Adrenal gland (tissue), 5 donors: ENCODE measurements around the gene GON4L.

Experiments used
- CTCF ChIP-seq, 6 experiments: fragments of 450-650 bp in 4 of 6; fragments of 200-600 bp in 2 of 6; sonication (generic) in 1 of 6; IDR thresholded peaks; 1 replicate in 5 of 6; 2 replicates in 1 of 6; pipeline versions ENCODE4 v1.5.1 to v1.8.0; 2016 to 2021; ENCODE audit warnings: antibody characterized with exemption in 6 of 6, mild to moderate bottlenecking in 2 of 6, moderate library complexity in 1 of 6
- POLR2A ChIP-seq, 2 donors: fragments of 450-650 bp; IDR thresholded peaks; one replicate each; pipeline ENCODE4 v1.6.1; 2017; ENCODE audit warnings: antibody characterized with exemption in 2 of 2, mild to moderate bottlenecking in 2 of 2, moderate library complexity in 1 of 2
- donor health status: DM: no; HTN: no; CAD: no.

- no peak for TF ChIP-seq POLR2A (IDR thresholded peaks at IDR 0.05)
- TF ChIP-seq CTCF (IDR thresholded peaks at IDR 0.05): no peak
Observed at GRCh38 chr1:155877945-155878344, 20.9 kb upstream of the GON4L start.
